ENCODE results near the gene PMP22.
"Not testable (repeated sequence)": the region's sequence is repeated elsewhere in the genome, so short reads cannot be mapped to it uniquely, and the experiment has no call there.

PMP22 gene

GRCh38 chr17:15232517-15232915 lies 32.6 kb downstream of the PMP22 start:
- ChIA-PET CTCF (interaction anchor here (0.5 to 2.1 kb wide), 2 partner anchors 25 to 1388 kb away, joined by 3 to 9 read pairs; no protein-coding TSS in a partner anchor), POLR2A (no interaction called here)
- DNase-seq (ENCODE audit: extremely low spot score), result no peak
- no peak for TF ChIP-seq CTCF (IDR thresholded peaks at IDR 0.05; ENCODE audit: control extremely low read depth, extremely low read depth, low read depth, missing control alignments)

- no peak for TF ChIP-seq CTCF (IDR thresholded peaks at IDR 0.05; ENCODE audit: control extremely low read depth, extremely low read depth, low read depth, missing control alignments)
- CTCF ChIA-PET, result no interaction called here
- no peak for DNase-seq (ENCODE audit: extremely low spot score)
Measured at GRCh38 chr17:15231851-15232516, 33.1 kb downstream of the PMP22 start.

GRCh38 chr17:15230866-15231265 lies 34.3 kb downstream of the PMP22 start:
- DNase-seq (ENCODE audit: extremely low spot score), result no peak
- POLR2A ChIA-PET, result no interaction called here
- no peak for TF ChIP-seq CTCF (IDR thresholded peaks at IDR 0.05; ENCODE audit: control extremely low read depth, extremely low read depth, low read depth, missing control alignments)
- CTCF ChIA-PET, result interaction anchor here (1.6 kb wide), 1 partner anchor 26 kb away, joined by 5 read pairs; no protein-coding TSS in a partner anchor

More at GRCh38 chr17:15231851-15232516, 33.1 kb downstream of the PMP22 start:
- POLR2A ChIA-PET, result no interaction called here

DNA sequence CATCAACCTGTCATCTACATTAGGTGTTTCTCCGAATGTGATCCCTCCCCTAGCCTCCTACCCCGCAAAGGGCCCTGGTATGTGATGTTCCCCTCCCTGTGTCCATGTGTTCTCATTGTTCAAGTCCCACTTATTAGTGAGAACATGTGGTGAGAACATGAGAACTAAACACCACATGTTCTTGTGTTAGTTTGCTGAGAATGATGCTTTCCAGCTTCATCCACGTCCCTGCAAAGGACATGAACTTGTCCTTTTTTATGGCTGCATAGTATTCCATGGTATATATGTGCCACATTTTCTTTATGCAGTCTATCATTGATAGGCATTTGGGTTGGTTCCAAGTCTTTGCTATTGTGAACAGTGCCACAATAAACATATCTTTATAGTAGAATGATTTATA lies 43.3 kb downstream of the PMP22 start:
- CTCF ChIA-PET; DNase-seq (ENCODE audit: extremely low spot score); POLR2A ChIA-PET: not testable (repeated sequence)

DNA sequence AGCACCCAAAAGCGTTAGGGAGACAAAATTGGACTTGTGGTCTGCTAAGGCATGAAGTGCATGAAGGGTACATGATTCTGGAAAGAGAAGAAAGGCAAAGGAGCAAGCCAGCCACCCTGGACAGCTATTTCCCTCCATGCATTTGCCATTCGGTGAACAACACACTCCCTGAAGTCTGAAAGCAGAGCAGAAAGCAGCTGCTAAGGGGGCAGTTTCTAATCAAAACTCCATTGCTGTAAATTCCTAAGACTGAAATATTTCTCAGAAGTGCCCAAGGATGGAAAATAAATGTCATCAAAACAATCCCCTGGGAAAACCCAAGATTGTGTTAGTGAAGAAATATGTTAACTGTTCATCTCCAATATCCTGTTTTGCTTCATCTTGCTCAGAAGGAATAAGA lies 44.3 kb downstream of the PMP22 start:
- CTCF ChIA-PET, result no interaction called here
- POLR2A ChIA-PET, result no interaction called here
- no peak for DNase-seq (ENCODE audit: extremely low spot score)
- TF ChIP-seq CTCF (IDR thresholded peaks at IDR 0.05; ENCODE audit: control extremely low read depth, extremely low read depth, low read depth, missing control alignments), result no peak

- POLR2A ChIA-PET, result interaction anchor here (0.6 kb wide), 1 partner anchor 1216 kb away, joined by 6 read pairs; no protein-coding TSS in a partner anchor
- TF ChIP-seq CTCF (IDR thresholded peaks at IDR 0.05; ENCODE audit: control extremely low read depth, extremely low read depth, low read depth, missing control alignments), result no peak
- CTCF ChIA-PET, result no interaction called here
- DNase-seq (ENCODE audit: extremely low spot score), result no peak
Measured at GRCh38 chr17:15216481-15216880, 48.6 kb downstream of the PMP22 start.

DNA sequence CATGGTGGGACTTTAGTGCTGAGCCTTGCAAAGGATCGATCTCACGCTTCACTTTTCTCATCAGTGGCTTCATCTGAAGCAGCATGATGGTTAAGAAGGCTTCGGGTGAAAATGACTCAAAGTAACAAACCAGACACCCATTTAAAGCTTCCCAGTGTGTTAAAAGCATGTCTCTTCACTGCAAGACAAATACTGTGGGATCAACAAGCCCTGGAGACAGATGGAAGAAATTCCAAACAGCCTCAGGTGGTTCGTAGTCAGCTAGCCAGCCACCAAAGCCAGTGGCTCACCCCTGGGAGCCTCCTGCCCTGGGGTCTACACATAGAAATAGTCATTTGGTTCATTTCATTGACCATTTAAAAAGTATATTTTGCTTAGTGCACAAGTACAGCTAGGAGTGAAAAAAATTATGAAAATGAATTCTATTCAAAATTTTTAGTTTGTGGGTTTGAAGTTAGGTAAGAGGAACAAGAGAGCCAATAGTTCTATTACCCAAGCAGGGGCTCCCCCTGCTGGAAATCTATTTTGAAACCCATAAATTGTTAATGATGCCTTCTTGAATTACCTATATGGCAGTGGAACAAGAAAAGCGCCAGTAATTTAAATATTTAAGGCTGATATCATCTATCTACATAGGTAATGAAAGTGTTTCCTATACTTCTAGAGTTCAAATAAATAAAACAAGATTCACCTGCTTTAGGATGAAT lies 51.6 kb downstream of the PMP22 start:
- ChIA-PET POLR2A (no interaction called here), CTCF (interaction anchor here (1.6 kb wide), 1 partner anchor 8 kb away, joined by 4 read pairs; no protein-coding TSS in a partner anchor)
- no peak for TF ChIP-seq CTCF (IDR thresholded peaks at IDR 0.05; ENCODE audit: control extremely low read depth, extremely low read depth, low read depth, missing control alignments)
- no peak for DNase-seq (ENCODE audit: extremely low spot score)
